Measurements from ENCODE around the gene PAFAH2. TPM values are rescaled to one million over a fixed set of nuclear protein-coding genes. Genes with fewer than 3 reads are reported as not detected.

Gene PAFAH2
- total RNA-seq, 1 donor: 9.8 TPM

GRCh38 chr1:26044414-26044813 lies 46.6 kb upstream of the PAFAH2 start:
- no peak for DNase-seq (ENCODE audit: low read depth)
- TF ChIP-seq CTCF (IDR thresholded peaks at IDR 0.05; ENCODE audit: insufficient read depth, low read length): no peak
- H3K4me3 ChIP-seq (ENCODE audit: low read depth, low read length): no peak overlapping the region

- H3K4me3 ChIP-seq (ENCODE audit: low read depth, low read length): no peak overlapping the region
- DNase-seq (ENCODE audit: low read depth): no peak
- no peak for TF ChIP-seq CTCF (IDR thresholded peaks at IDR 0.05; ENCODE audit: insufficient read depth, low read length)
These were observed 45.9 kb upstream of the PAFAH2 start for GRCh38 chr1:26043765-26044164.

- no peak overlapping the region for H3K4me3 ChIP-seq (ENCODE audit: low read depth, low read length)
- no peak for DNase-seq (ENCODE audit: low read depth)
- TF ChIP-seq CTCF (IDR thresholded peaks at IDR 0.05; ENCODE audit: insufficient read depth, low read length): no peak
These were observed 44.1 kb upstream of the PAFAH2 start for GRCh38 chr1:26041978-26042377.

GRCh38 chr1:26041401-26041800 lies 43.5 kb upstream of the PAFAH2 start:
- no peak overlapping the region for H3K4me3 ChIP-seq (ENCODE audit: low read depth, low read length)
- TF ChIP-seq CTCF (IDR thresholded peaks at IDR 0.05; ENCODE audit: insufficient read depth, low read length): no peak
- no peak for DNase-seq (ENCODE audit: low read depth)

- no peak overlapping the region for H3K4me3 ChIP-seq (ENCODE audit: low read depth, low read length)
- DNase-seq (ENCODE audit: low read depth): no peak
- TF ChIP-seq CTCF (IDR thresholded peaks at IDR 0.05; ENCODE audit: insufficient read depth, low read length): no peak
These were observed 41.0 kb upstream of the PAFAH2 start for GRCh38 chr1:26038904-26039303.

GRCh38 chr1:26038477-26038876 lies 40.6 kb upstream of the PAFAH2 start:
- TF ChIP-seq CTCF (IDR thresholded peaks at IDR 0.05; ENCODE audit: insufficient read depth, low read length): no peak
- H3K4me3 ChIP-seq (ENCODE audit: low read depth, low read length): no peak overlapping the region
- DNase-seq (ENCODE audit: low read depth): no peak

- DNase-seq (ENCODE audit: low read depth): no peak
- no peak for TF ChIP-seq CTCF (IDR thresholded peaks at IDR 0.05; ENCODE audit: insufficient read depth, low read length)
- H3K4me3 ChIP-seq (ENCODE audit: low read depth, low read length): no peak overlapping the region
These were observed 40.0 kb upstream of the PAFAH2 start for GRCh38 chr1:26037904-26038303.

Data from fibroblast of the aortic adventitia (primary cell).